Measurements from ENCODE around the gene KIF26A.
"Not testable (repeated sequence)": the region's sequence is repeated elsewhere in the genome, so short reads cannot be mapped to it uniquely, and the experiment has no call there.

Gene KIF26A

DNA sequence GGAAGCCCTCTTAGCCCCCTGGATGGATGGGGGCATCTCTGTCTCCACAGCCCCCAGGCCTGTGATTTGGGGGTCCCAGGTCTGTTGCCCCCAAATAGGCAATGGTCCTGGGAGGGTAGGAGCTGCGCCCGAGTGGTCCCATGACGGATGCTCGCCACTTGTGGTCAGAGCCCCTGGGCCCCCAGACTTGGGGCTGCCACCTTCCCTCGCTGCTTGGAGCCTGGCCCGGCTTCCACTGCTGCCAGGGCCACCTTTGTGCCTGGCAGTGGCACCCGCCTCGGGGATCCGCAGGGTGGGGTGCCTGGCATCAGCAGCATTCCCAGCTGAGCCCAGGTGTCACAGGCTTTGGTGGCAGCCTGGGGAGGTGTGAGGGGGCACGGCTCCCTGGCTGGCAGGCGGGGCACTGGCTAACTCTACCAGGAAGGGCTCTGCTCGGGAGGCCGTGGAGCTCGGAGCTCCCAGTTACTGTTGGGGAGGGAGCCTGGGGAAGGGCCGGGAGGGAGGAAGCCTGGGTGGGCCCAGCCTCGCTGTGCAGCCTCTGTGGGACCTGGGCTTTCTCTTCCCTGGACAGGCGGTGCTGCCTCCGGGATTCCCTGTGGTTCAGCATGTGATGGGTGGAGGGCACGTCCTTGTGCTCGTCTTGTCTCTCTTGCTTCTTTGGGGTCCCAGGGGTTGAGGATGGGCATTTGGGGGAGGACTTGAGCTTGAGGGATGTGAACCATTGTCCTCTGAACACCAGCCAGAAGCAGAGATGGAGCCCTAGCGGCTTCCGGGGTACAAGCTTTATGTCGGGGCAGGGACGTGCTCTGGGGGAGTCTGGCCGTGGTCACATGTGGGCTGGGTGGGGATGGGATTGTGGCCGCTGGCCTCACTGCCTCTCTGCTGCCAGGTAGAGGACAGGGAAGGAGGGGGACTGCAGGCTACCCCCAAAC lies 5.4 kb downstream of the KIF26A start:
- no peak for DNase-seq (ENCODE audit: low spot score)

DNA sequence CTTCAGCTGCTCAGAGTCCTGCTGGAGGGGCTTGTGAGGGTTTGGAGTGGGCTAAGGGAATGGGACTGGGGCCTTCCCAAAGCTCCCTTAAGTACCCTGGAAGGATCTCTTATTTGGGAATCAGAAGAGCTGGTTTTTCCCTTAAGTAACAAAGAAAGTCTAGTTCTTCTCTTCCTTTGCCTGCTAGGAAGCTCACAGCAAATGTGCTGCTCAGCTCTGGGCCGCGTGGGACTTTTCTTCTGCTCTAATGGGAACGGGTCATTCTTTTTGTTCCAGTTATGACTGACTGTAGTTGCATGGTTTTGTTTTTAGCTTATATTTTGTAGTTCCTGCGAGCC lies 6.0 kb downstream of the KIF26A start:
- no peak for DNase-seq (ENCODE audit: low spot score)

DNA sequence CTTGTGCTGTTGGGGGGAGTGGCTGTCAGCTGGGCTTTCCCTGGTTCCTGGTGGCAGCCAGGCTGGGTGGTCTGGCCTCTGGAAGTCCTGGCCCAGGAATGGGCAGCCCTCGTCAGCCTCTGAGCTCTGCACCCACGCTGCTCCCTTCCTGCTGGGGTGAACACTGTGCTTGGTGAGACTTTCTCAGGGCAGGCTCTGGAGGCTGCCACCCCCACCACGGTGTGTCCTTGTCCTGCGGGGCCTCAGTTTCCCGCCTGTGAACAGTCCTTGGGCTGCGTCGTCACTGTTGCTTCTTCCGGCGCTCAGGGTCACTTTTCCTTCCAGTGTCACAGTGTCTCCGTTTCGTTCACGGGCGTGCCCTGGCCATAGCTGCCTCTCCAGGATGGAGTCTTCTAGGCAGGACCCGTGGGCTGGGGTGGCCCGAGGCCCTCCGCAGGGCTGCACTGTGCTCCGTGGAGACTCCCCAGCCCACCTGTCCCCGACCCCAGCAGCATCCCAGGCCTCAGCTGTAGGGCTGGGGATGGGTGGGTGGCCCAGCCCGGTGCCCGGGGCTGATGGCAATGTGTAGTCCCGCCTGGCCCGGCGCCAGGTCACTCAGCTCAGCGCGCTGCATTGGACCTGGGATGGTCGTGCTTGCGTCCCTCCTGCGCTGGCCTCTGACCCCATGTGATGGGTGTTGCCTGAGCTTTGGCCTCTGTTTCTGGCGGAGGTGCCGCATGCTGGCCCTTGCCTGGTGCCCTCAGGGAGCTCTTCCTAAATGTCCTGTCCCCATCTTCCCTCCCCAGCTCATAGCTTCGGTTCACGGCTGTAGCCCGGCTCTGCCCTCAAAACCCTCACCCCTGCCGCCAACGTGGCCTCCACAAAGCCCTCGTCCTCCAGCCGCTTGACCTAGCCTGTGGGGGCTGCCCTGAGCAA lies 6.8 kb downstream of the KIF26A start:
- DNase-seq (ENCODE audit: low spot score) = no peak

DNA sequence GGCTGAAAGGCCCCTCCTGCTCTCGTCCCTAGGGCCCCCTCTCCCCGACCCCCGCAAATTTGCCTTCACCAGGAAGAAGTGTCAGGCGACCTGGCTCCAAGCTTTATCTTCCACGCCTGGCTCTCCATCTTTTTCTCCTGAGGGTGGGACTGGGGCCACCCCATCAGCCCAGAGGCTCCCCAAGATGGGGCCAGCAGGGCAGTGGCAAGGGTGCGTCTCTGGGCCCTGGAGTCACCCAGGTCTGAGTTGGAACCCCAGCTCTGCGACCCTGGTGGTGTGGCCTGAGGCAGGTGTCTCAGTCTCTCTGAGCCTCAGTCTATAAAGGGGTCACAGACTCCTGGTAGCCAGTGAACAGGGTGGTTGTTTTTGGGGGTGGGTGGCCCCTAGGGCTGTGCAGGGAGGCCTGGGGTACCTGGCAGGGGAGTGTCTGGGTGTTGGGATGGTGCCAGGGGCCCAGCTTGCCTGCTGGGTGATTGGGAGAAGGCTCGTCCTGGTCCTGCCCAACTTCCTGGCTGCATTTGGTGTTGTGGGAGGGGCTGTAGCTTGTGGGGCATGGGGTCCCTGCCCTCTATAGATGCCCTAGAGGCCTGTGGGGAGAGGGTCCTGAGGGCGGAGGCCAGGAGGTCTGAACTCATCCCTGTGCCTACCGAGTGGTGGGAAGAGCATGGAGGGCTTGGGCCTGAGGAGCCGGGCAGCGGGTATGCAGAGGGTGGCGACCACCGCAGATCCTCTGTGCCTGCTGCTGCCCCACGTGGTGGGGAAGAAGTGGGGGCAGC lies 7.6 kb downstream of the KIF26A start:
- no peak for DNase-seq (ENCODE audit: low spot score)

DNA sequence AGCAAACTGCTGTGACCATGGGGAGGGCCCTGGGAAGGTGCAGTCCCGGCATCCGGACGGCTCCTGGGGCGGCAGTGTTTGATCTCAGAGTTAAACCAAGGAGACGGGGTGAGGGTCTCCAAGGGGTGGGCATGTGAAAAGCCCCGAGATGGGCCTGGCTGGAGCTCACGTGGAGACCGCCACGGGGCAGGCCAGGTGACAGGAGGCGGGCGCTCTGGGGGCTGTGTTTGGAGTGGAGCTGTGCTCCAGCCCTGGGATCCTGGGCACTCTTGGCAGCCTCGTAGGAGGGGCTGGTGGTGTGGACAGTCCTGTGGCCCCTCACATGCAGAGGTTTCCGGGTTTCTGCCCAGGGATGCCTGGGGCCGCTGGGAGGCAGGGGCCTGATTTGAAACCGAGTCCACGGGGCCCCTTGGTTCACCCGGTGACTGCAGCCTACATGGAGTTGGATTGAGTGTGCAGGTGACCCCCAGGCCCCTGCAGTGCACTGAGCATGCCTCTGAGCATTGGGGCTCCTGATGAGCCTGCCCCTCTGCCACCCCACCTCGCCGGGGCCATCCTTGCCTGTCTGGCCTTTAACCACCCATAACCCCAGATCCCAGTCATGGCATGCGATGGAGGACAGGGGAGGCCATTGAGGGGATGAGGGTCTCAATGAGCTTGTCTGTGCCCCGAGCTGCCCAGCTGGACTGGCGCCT lies 8.4 kb downstream of the KIF26A start:
- DNase-seq (ENCODE audit: low spot score) = no peak

GRCh38 chr14:104147346-104148125 lies 9.1 kb downstream of the KIF26A start:
- no peak for DNase-seq (ENCODE audit: low spot score)

- DNase-seq (ENCODE audit: low spot score) = no peak
Measured at GRCh38 chr14:104148433-104149277, 10.3 kb downstream of the KIF26A start.

DNA sequence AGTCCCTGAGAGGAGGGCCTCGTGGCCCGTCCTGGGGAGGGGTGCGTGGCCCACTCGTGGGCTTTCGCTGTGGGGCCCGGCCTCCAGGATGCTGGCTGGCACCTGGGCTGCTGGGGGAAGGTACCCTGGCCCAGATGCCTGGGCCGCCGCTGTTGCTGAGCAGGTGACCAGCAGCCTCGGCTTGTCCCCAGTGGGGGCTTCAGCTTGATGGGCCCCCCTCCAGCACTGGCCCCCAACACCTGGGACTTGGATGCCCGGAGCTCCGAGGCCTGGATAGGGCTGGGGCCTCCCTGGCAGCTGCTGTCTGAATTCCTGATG lies 10.8 kb downstream of the KIF26A start:
- no peak for DNase-seq (ENCODE audit: low spot score)

- DNase-seq (ENCODE audit: low spot score) = no peak
Measured at GRCh38 chr14:104149617-104150135, 11.3 kb downstream of the KIF26A start.

DNA sequence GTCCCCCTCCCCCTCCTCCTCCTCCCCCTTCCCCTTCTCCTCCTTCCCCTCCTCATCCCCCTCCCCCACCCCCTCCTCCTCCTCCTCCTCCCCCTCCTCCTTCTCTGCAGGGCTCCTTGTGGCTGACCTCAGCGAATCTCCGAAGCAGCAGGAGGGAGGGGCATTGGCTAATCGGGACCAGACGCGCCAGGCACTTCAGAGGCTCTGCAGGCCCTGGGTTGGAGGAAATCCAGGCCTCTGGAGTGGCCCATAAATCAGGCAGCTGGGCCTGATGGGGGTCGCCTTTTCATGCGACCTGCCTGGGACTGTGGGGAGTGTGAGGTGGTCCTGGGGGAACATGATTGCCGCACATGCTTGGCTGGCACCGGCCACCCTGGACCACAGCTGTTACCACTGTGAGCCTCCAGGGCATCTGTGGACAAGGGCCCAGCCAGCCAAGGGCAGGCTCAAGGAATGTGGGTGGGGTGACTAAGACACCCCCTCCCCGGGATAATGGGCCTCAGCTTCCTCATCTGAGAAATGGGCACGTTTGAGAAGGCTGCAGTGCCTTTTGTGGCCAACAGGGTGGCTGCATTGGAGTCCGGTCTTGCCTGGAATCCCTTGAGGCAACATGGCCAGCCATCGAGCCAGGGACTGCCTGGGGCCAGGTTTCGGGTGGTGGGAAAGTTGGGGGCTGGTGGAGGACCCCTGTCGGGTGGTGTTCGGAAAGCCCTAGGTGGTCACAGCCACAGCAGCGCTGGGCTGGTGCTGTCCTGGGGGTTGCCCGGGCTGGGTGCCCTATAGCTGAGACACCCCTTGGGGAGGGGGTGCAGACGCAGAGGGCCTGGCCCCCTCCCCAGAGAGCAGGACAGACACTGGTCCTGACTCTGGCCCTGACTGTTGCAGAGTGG lies 12.0 kb downstream of the KIF26A start:
- DNase-seq (ENCODE audit: low spot score) = peak; percentile 53

GRCh38 chr14:104151026-104151381 lies 12.6 kb downstream of the KIF26A start:
- no peak for DNase-seq (ENCODE audit: low spot score)

DNA sequence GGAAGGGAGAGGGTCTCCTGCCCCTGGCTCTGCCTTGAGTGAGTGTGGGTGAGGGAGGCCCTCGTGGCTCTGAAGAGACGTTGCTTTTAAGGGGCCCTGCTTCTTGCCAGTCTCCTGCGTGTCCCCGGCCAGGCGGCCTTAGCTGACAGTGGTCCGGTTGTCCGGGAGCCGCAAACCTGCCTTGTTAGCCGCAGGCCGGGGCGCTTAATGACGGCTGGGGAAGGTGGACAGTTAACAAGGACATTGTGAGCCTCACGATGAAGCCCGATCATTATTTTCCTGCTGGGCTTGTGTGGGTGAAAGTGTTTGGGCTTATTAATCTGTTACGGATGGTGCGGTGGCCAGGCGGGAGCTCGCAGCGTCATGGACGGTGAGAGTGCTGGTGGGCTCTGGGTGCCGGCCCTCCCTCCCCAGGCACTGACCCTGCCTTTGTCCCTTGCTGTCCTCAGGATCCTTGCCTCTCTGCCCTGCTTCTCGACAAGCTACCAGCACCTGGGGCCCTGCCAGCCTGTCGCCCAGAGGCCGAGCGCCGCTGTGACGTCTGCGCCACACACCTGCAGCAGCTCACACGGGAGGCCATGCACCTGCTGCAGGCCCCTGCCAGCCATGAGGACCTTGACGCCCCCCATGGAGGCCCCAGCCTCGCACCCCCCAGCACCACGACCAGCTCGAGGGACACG lies 13.3 kb downstream of the KIF26A start:
- no peak for DNase-seq (ENCODE audit: low spot score)

GRCh38 chr14:104152246-104152575 lies 13.8 kb downstream of the KIF26A start:
- no peak for DNase-seq (ENCODE audit: low spot score)

- DNase-seq (ENCODE audit: low spot score) = no peak
Measured at GRCh38 chr14:104152686-104153393, 14.5 kb downstream of the KIF26A start.

GRCh38 chr14:104153394-104153755 lies 15.0 kb downstream of the KIF26A start:
- not testable (repeated sequence) for DNase-seq (ENCODE audit: low spot score)

DNA sequence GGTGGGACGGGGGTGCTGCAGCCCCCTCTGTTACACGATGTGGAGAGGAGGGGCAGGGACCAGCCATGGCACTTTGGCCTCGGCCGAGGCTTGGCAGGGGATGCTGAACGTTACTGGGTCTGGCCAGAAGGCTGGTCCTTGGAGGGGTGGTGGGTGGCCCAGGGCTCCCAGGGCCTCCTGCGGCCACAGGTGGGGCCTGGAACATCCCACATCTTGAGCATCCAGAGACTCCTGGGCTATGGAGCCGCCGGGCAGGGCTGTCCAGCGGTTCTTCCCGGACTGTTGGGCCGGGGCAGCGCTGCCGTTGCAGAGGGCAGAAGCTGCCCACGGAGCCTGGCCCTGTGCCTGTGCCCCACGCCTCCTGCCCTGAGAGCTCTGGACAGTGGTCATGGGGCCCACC lies 15.9 kb downstream of the KIF26A start:
- no peak for DNase-seq (ENCODE audit: low spot score)

- no peak for DNase-seq (ENCODE audit: low spot score)
Measured at GRCh38 chr14:104155513-104155912, 17.1 kb downstream of the KIF26A start.

GRCh38 chr14:104156142-104156541 lies 17.8 kb downstream of the KIF26A start:
- no peak for DNase-seq (ENCODE audit: low spot score)
